HG02759 (cell line): Measurements from ENCODE around the gene THADA.
"Not testable (repeated sequence)": the region's sequence is repeated elsewhere in the genome, so short reads cannot be mapped to it uniquely, and the experiment has no call there.

Source experiments
- ATAC-seq: cut with Tn5 transposase; IDR thresholded peaks from one replicate; pipeline ENCODE4 v1.9.1; 2021; ENCODE audit warnings: mild to moderate bottlenecking, moderate library complexity; ENCODE audit not compliant: unreplicated experiment

The THADA gene

GRCh38 chr2:43542285-43542933, 53.4 kb downstream of the THADA start:
- ATAC-seq, result no peak

GRCh38 chr2:43541165-43541564, 54.7 kb downstream of the THADA start:
- no peak for ATAC-seq

- no peak for ATAC-seq
These were observed 55.6 kb downstream of the THADA start for GRCh38 chr2:43540021-43540779.

GRCh38 chr2:43539436-43539835, 56.4 kb downstream of the THADA start:
- ATAC-seq, result no peak

- no peak for ATAC-seq
These were observed 57.7 kb downstream of the THADA start for GRCh38 chr2:43538034-43538670.

- ATAC-seq, result no peak
These were observed 58.7 kb downstream of the THADA start for GRCh38 chr2:43537137-43537536.

- ATAC-seq, result no peak
These were observed 61.3 kb downstream of the THADA start for GRCh38 chr2:43534569-43534968.

- ATAC-seq, result not testable (repeated sequence)
These were observed 63.3 kb downstream of the THADA start for GRCh38 chr2:43532572-43532971.

- ATAC-seq, result no peak
These were observed 64.6 kb downstream of the THADA start for GRCh38 chr2:43531251-43531650.

GRCh38 chr2:43526994-43527393, 68.8 kb downstream of the THADA start:
- no peak for ATAC-seq

- no peak for ATAC-seq
These were observed 70.3 kb downstream of the THADA start for GRCh38 chr2:43525506-43525905.

- no peak for ATAC-seq
These were observed 71.5 kb downstream of the THADA start for GRCh38 chr2:43524177-43524965.

- no peak for ATAC-seq
These were observed 73.7 kb downstream of the THADA start for GRCh38 chr2:43522177-43522576.

GRCh38 chr2:43521568-43521967, 74.3 kb downstream of the THADA start:
- ATAC-seq, result no peak

- no peak for ATAC-seq
These were observed 74.9 kb downstream of the THADA start for GRCh38 chr2:43520919-43521318.

- ATAC-seq, result no peak
These were observed 76.1 kb downstream of the THADA start for GRCh38 chr2:43519643-43520221.

- no peak for ATAC-seq
These were observed 77.1 kb downstream of the THADA start for GRCh38 chr2:43518718-43519117.

GRCh38 chr2:43518181-43518580, 77.7 kb downstream of the THADA start:
- no peak for ATAC-seq

- ATAC-seq, result no peak
These were observed 79.9 kb downstream of the THADA start for GRCh38 chr2:43515807-43516497.

- no peak for ATAC-seq
These were observed 80.6 kb downstream of the THADA start for GRCh38 chr2:43515248-43515647.
